Ammon's horn (tissue), 1 donor: ENCODE results near the gene PDLIM1.

ENCODE experiments used
- DNase-seq: peaks from one replicate; pipeline ENCODE4 v3.0.0-alpha.2; 2016; ENCODE audit warnings: low spot score

PDLIM1 gene

DNA sequence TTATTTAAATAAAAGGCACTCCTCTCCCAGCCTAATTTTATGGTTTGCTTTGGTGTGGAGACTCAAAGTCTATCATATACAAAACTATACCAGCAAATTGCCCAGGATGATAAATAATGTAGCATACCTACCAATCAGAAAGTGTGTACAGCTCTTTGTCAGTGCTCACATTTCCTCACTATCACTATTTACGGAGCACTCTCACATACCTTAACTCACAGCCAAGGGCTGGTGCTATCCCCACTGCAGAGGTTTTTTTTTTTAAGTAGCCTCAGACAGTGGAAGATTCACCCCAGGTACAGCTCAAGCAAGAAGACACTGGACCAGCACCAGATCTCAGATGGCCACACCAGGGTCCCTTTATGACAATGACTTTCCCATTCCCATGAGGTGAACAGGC, 2.5 kb downstream of the PDLIM1 start:
- DNase-seq = no peak

DNA sequence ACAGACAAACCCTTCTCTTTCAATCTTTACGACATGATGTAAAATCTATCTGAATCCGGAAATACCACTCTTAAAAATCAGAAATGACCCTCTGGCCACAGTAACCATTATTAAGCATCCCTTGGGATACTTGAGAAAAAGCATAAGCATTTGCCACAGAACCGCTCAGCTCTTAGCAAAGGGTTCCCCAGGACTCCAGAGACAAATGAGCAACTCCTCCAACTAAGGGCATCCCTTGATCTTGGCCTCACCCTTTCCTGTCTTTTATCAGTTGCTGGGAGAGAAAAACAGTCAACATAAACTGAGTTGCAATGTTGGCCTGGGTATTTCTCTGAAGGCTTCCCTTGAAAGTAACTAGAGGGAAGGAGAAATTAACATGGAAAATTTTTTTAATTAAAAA, 3.5 kb downstream of the PDLIM1 start:
- DNase-seq = no peak

DNA sequence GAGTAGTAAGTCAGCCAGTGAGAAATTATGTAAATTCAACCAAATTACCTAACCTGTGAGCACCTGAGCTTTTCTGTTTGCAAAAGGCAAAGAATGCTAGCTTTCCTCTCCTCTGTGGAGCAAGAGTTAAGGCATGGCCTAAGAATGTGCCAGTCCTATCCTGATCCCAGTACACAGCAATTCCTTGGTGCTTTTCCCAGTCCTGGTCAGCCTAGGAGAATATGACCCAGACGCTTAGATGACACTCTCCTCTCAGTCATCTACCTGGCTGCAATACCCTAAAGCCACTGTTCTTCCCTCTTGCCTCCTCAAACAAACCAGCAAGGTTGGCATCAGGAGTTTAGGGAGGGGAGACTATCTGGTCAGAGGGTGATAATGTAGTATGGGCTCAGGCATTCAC, 4.1 kb downstream of the PDLIM1 start:
- DNase-seq = no peak

DNA sequence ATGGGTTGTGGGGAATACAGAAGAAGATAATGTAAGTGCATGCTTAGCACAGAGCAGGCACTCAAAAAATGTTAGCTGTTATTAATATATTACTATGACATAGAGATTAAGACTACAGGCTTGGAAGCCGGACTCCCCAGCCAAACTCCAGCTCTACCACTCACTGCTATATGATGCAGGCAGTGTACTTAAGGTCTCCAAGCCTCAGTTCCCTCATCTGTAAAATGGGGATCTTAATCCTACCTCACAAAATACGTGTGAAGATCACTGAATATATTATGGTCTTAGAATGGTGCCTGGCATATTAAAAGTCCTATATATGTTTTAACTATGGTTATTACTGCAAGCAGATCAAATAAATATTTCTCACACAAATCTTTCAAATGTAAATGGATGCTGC, 5.2 kb downstream of the PDLIM1 start:
- DNase-seq = no peak

DNA sequence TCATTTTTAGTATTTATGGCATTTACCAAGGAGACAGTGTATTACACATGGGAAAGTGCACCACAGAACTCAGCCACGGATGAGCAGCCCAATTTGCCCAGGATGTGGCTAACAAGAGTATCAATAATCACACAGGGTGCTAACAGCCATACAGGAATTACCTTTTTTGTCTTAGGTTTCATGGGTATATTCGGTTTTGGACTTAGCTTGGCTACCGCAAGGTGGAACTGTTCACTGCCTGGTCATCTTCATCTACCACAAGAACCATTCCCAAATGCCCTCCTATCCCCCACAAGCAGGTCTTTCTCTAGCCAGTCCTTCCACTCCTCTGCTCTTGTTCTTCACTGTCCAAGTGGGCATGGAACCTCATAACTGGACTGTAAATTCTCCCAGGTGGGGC, 6.0 kb downstream of the PDLIM1 start:
- DNase-seq = no peak

DNA sequence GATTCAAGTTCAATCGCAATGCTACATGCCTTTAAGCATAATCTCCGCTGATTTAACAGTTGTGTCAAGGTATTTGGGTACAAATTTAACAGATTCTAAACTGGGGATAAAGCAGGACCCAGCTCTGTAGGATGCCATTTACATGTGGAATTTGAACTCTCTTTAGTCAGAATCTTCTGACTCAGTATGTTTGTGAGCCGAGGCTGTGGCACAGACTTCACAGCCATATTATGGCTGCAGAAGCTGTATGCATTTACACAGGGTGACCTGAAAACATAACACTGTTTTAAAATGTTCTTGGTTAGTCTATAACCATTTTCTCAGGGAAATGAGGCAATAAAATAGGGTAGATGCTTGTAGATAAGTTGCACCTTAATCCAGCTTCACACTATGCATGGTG, 8.7 kb downstream of the PDLIM1 start:
- no peak for DNase-seq

DNA sequence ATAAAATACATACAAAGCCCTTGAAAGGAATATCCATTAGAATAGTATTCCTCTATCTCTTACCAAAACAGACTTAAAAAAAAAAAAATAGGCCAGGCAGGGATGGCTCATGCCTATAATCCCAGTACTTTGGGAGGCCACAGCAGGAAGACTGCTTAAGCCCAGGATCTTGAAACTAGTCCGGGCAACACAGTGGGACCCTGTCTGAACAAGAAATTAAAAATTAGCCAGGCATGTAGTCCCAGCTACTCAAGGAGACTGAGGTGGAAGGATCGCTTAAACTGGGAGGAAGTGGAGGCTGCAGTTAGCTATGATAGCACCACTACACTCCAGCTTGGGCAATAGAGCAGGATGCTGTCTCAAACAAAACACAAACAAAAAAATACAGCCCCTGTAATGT, 9.6 kb downstream of the PDLIM1 start:
- DNase-seq = no peak

DNA sequence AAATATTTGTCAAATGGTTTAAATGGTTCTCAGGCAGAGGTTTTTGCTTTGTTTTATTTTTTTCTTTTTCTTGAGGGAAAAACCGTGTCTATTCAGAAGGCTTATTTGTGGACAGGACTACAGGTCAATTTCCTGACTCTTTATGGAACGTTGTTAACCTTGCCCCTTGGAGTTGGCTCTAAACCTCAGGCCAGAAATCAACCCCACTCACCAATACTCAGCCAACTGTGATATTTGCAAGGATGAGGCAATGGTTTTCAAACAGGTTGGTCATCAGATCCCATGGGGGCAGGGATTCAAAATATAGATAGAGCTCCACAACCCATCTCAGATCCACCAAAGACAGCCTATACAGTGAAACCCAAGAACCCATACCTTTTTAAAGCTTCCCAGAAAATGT, 10.2 kb downstream of the PDLIM1 start:
- DNase-seq = no peak

DNA sequence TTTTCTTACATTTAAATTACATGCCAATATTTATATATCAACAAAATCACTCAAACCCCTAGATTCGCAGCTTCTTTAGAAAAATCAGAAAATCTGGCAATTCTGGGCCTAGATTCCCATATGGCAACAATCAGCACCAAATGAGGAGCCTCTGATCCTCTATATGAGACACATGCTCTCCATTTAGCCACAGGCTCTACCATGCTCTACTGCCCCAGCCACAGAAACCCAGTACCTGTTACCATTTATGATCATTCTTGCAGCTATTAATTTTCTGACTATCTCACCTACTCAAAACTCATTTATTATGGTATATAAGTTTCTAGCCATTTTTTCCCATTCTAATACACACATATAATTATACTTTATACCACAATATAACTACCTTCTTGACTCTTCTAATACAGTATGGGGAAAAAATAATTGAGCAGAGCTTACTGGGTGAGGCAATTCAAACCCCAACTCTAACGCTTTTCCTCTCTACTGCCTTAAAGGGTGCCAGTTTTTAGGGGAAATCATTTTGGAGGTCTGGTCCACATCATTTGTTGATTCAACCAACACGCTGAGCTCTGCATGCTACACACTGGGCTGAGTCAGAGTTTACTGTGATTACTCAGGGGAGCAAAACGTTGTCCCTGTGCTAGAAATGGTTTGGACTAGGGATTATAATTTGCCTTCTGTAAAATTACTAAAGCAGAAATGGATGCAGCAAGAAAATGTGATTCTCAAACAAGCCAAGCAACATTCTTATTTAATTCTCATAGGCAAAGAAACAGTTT, 11.6 kb downstream of the PDLIM1 start:
- DNase-seq = no peak

DNA sequence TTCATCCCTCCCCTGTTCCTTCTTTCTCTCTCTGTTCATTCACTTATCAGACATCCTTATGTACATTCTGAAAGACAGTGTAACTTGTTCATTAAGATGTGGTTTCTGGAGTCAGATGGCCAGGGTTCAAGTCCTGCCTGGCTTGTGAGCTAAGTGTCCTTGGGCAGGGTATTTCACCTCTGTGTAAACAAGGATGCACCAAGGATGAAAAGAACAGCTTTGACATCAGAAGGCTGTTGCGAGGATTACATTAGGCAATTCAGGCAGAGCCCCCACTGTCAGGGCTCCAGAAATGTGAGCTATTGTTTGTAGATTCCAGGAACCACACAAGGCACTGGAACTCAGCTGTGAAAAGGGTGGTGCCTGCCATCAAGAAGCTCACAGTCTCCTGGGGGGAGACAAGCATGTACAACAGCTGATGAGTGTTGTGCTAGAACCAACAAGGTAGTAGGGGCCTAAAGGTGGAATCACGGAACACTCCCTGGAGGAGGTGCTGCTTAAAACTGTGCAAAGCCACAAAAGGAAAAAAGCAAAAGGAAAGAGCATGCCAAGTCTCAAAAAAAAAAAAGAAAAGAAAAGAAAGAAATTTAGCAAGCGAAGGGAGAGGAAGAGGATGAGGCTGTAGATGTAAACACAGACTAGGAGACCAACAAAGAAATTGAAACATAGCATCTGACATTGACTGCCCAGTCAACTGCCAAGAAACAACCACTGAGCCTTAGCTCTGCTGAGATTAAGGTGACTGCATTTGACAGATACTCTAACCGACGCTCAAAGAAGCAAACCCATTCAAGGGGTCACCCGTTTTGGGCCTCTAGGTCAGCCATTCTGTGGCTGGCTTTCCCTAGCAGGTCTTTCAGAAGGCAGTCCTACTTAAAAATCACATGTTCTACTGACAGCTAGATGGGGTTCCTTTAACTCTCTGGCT, 12.5 kb downstream of the PDLIM1 start:
- DNase-seq = no peak

DNA sequence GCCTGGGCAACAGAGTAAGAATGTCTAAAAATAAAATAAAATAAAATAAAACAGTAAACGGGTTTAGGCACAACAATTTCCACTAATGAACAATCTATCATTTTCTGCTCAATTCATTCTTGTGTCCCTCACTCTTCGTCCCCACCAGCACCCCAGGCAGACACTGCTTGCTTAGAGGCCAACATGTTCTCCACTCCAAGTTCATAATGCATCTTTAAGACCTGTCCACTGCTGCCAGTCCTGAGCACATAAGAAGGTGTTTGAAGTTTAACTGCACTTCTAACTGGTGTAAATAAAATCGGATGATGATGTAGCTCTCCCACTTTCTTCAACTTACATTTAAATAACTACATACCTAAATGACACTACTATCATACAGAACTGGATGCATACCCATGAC, 13.2 kb downstream of the PDLIM1 start:
- DNase-seq = no peak

DNA sequence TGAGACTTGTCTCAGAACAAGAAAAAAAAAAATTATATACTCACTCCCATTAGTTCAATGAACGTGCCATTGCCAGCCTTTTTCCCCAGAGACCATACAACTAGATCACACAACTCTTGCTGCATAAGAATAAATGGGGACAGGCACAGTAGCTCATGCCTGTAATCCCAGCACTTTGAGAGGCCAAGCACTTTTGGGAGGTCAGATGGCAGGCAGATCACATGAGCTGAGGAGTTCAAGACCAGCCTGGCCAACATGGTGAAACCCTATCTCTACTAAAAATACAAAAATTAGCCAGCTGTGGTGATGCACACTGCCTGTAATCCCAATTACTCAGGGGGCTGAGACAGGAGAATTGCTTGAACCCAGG, 13.6 kb downstream of the PDLIM1 start:
- DNase-seq = no peak

DNA sequence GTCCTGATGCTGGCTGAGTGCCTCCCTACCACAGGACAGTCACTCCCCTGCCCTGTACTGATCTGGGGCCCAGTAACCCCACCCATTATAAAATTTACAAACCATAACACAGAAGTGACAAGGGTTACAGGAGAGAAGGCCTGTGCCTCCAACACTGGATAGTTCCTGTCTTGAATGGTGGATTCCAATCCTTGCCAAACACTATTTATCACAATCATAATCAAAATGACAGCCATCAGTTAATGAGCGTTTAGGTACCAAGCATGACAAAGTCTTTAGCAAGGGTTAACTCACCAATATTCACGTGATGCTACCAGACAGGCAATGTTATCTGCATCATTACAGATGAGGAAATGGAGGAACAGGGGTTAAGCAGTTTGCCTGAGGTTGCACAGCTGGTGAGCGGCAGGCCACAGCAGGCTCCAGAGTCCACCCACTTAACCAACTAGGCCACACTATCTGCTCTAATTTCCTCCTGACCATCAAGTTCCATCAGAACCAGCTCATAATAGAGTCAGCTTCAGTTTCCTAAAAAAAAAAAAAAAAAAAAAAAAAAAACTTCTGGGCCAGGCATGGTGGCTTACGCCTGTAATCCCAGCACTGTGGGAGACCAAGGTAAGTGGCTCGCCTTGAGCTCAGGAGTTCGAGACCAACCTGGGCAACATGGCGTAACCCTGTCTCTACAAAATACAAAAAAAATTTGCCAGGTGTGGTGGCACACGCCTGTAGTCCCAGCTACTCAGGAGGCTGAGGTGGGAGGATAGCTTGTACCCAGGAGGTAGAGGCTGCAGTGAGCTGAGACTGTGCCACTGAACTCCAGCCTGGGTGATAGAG, 14.2 kb downstream of the PDLIM1 start:
- DNase-seq = no peak

DNA sequence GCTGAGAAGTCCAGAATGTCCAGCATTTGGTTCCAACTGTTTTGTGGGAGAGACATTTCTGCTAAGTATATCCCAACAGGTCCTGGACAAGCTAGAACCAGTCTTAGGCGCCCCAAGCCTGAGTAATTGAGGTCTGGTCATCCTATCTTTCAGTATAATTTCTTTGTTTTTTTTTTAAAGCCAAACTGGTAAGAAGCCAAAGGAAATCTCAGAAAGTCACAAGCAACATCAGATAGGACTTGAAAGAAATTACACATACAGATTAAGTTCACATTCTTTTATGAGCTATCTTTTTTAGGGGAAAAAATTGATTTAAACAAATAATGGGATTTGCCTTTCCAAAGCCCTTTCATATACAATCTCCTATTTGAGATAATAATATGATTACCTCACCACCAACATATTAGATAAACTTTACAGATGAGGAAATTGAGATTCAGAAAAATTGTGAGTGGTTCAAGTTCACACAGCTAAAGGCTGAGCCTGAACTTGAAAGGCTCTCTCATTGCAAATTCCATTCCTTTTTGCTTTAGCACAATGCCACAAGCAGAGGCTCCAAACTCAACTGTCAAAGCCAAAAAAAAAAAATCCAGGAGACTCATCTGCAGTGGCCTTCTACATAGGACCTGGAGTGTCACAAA, 15.0 kb downstream of the PDLIM1 start:
- no peak for DNase-seq

DNA sequence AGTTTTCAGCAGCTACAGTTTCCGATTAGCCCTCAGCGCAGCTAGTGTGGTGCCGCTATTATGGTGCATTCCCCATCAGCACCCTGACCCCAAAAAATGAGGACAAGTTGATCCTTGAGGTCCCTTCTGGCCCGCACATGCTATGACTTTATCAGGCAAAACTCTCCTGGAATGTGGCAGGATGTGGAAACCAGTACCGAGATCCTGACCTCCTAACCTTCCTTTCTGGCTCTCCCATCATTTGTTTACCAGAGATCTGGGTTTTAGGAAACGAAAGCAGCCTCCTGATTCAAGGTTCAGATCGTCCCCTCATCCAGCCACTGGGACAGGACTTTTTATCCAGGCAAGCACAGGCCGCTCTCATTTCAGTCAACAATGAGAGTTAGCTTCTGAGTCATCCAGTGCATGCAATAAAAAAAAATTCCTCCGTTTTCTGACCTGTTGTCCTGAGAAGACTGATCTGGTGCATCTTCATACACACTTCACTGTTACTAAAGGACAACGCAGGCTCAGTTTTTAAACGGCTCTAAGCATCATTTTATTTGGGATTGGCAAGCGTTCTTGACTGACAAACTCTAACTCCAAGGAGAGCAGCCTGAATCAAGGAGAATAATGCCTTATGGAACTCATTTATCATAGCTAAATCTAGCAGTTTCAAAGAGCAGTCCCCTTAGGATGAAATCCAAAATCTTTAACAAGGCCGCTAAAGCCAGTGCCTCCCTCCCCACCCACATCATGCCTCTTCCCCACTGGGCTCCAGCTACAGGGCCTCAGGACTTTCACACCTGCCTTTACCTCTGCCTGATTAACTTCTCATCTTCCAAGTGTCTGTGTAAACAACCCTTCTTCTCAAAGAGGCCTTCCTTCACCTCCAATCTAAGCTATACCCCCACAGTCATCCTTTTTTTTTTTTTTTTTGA, 17.1 kb downstream of the PDLIM1 start:
- DNase-seq = no peak

DNA sequence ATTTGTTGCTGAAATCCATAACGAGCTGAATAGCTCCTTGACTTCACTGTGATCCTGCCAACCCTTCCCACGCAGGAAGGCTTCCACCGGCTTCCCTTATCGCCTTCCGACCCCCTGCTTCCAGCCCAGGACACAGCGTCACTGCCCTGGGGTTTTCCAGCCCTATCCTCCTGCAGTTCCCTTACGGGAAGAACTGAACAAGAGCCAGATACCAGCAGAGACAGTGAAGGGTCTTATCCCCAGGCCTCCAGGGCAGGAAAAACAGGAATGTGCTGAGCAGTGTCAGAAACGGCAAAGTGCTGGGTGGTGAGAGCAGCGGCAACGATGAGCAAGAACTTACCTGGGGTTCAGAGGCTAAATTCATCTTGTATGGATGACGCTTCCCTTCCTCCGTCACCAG, 22.4 kb downstream of the PDLIM1 start:
- DNase-seq = no peak

DNA sequence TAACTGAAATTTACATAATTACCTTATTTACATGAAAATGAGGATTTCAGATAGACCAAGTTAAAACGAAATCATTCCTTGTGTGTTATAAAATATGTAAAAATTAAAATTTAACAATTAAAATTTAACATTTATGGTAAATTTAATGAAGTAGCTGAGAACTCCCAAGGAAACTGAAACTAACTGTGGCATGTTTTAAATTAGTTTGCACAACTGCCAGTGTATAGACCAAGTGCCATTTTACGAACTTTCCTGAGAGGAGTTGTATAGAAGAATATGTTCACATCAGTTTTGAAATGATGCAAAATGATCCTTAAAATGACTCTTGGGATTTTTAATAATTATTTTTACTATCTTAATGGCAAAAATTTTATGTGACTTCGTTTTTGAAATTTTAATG, 23.6 kb downstream of the PDLIM1 start:
- no peak for DNase-seq

DNA sequence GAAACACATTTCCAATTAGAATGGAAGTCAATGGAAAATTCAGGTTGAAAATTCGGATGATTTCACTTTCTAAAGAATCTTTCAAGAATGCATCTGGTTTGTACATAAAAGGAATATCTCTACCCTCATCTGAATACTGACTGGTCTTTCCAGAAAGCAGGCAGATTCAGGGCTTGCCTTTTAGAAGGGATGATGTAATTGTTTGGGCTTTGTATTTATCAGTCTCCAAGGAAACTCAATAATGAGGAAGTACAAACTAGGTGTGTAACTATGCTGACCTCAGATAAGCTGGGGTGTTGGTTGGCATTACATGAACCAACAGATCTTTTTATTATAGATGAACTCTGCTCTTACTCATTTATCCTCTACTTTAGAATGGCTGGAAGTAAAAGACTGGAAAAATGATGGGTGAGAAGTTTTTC, 24.1 kb downstream of the PDLIM1 start:
- DNase-seq = no peak

DNA sequence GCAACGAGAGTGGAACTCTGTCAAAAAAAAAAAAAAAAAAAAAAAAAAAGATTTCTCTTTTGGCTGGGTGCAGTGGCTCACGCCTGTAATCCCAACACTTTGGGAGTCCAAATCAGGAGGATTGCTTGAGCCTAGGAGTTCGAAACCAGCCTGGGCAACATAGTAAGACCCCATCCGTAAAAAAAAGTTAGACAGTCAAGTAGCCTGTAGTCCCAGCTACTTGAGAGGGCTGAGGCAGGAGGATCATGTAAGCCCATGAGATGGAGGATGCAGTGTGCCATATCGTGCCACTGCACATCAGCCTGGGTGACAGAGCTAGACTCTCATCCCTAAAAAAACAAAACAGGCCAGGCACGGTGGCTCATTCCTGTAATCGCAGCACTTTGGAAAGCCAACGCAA, 25.2 kb downstream of the PDLIM1 start:
- DNase-seq = no peak

DNA sequence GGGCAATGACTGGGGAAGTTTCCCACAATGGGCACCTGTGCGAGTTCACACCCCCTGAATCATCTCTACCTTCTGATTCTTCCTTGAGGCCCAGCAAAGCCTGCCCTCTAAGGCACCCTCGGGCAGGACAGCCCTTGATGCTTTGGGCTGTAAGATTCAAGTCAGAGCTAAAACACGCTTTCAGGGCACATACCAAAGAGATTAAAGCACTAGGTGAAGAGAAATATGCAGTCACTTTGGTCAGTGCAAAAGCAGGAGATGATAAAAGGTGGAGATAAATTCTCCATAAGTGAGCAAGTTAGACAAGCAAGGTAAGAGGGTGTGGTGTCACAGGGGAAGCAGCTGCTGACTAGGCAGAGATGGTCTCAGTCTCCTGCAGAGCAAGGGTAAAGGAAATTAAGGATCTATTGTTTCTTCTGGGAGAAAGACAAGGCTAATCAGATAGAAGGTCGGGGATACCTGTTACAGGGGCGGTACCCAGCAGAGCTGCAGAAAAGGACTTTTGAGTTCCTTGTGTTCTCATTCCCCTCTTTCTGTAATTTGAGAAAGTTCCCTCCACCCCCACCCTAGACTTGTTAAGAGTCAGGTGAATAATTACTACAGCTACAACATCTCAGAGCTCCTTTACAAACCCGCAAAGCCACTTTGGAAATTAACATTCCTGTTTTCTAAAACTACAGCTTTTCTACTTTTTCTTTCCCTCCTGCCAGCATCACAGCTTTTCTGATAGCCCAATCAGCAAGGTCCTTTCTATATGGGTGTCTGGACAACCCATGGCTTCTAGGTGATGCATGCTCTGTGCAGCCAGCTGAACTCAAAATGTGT, 26.4 kb downstream of the PDLIM1 start:
- DNase-seq = no peak
